GM18519 (cell line): ENCODE measurements around the gene NOX5.

Experiments used
- ATAC-seq: cut with Tn5 transposase; IDR thresholded peaks from one replicate; pipeline ENCODE4 v1.9.1; 2021; ENCODE audit warnings: mild to moderate bottlenecking, moderate library complexity; ENCODE audit not compliant: unreplicated experiment, low FRiP score

Gene NOX5

GRCh38 chr15:69095274-69095673 is 80.8 kb downstream of the NOX5 start:
- no peak for ATAC-seq

DNA sequence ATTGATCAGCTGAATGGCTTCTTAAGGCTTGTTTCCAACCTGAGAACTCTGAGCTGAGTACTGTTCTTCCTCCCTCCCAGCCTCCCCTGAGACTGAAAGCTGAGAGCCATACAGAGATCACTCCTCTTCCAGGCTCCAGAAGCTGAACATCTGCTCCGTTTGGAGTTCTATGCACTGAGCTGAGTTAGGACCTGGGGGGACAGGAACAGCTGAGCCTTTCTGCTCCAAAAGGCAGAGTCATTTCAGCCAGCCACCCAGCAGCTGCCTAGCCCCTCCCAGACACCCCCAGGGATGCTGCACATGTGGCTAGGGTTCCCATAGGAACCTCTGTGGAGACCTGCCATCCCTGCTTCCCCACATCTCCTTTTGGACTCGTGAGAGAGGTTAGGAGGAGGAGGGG is 81.7 kb downstream of the NOX5 start:
- no peak for ATAC-seq

DNA sequence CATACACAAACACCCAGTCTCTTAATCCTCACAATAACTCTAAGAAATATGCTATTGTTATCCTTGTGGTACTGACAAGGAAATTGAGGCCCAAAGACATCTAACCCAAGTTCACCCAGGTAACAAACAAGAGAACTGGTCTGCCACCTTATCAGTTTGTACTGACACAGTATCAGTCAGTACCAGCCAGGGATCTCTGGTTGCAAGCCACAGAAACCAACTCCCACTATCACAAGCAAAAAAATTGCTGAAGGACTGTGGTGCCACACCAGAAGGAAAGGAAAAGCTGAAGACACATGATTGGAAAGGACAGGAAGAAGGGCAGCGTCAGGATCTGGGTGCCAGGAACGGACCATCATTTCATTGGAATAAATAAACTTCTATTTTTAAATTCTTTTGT is 82.1 kb downstream of the NOX5 start:
- ATAC-seq: no peak

- ATAC-seq: no peak
Observed at GRCh38 chr15:69098771-69099170, 84.3 kb downstream of the NOX5 start.

DNA sequence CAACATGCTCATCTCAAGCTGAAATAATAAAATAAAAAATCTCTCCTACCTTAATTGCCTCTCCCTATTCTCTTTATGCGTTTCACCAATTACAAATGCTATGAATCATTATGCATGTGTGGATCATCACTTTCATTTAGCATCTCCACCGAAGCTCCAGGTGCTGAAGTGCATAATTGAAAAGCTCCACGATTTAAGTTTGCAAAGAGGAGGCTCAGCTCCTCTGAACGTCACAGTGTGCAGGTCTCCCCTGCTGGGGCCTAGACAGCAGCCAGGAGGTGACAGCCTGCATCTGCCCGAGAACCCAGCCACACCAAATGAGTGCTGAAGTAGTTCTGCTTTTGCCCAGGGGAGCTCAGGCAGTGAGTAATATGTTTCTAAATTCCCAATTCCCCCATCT is 85.4 kb downstream of the NOX5 start:
- ATAC-seq: no peak

GRCh38 chr15:69100821-69101220 is 86.3 kb downstream of the NOX5 start:
- no peak for ATAC-seq

- no peak for ATAC-seq
Observed at GRCh38 chr15:69104050-69104750, 89.7 kb downstream of the NOX5 start.

- no peak for ATAC-seq
Observed at GRCh38 chr15:69105451-69105985, 91.0 kb downstream of the NOX5 start.

DNA sequence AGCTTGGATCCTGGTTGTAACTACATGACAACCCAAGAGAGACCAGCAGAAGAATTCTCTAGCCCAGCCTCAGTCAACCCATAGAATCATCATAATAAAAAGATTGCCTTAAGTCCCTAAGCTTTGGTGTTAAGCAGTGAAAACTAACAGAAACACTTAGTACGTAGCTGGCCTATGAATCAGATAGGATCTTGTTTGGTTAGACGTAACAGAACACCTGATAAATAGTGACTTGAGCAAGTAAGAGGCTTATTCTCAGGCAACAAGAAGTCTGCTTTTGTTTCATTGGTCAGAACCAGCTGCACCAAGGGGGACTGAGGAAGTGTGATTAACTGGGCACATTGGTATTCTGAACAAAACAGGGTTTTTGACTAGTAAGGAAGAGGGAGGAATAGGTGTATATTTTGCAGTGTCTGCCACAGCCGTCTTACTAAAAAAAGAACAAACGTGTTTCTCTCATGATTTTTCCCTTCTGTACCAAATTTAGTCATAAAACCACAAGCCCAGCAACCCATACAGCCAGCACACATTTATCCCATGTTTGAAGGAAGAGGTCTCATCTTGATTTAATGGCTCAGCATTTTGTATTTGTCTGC is 92.6 kb downstream of the NOX5 start:
- no peak for ATAC-seq
